Pancreas (tissue), 10 donors: ENCODE results near the gene MYH13. TPM values are rescaled to one million over a fixed set of nuclear protein-coding genes. Genes with fewer than 3 reads are reported as not detected.

Source experiments
- ATAC-seq, 4 donors: fragments of 200-7000 bp; cut with Tn5 transposase; one replicate each; pipeline versions ENCODE4 v1.8.0 to v1.9.1; 2020; ENCODE audit warnings: mild to moderate bottlenecking in 4 of 4, moderate library complexity in 4 of 4
- DNase-seq, 6 donors: peaks; one replicate each; pipeline ENCODE4 v3.0.0-alpha.2; 2020
- FAIRE-seq: peaks from 2 replicates; lab custom pipeline; 2012; peaks lifted over from hg19 to GRCh38; lab: Jason Lieb, UNC
- H3K27ac ChIP-seq, 4 donors: fragments of 200-600 bp; sonication (generic); 1 replicate in 3 of 4; 2 replicates in 1 of 4; pipeline versions ENCODE4 v1.5.0 to v1.8.0; 2020
- H3K27me3 ChIP-seq, 4 donors: fragments of 200-600 bp; one replicate each; pipeline ENCODE4 v1.8.0; 2021
- H3K36me3 ChIP-seq, 3 donors: fragments of 200-600 bp; sonication (generic) in 1 of 3; one replicate each; pipeline versions ENCODE4 v1.5.0 to v1.8.0; 2020 to 2021
- H3K4me1 ChIP-seq, 3 donors: fragments of 200-600 bp; one replicate each; pipeline ENCODE4 v1.8.0; 2021
- H3K4me3 ChIP-seq, 4 donors: fragments of 200-600 bp; sonication (generic) in 2 of 4; one replicate each; pipeline versions ENCODE4 v1.5.0 to v1.8.0; 2020 to 2021
- H3K9me3 ChIP-seq, 4 donors: fragments of 200-600 bp; one replicate each; pipeline ENCODE4 v1.8.0; 2021
- WGBS, 2 donors: extraction: QIAGEN DNeasy Blood & Tissue Kit; methylation state at CpG; one replicate each; pipeline ENCODE4 v1.1.7; 2013; 5-methylcytosine and 5-hydroxymethylcytosine counted together
- intact Hi-C, 3 donors: fragments of 100-400 bp; cut with DNase I; formaldehyde crosslinking; loops; one replicate each; pipeline versions ENCODE4 v1.11.1 to v1.14.2; 2022
- polyA plus RNA-seq, 2 donors: library from polyadenylated mRNA; stranded (reverse); fragments of 200-250 nt; gene quantifications; one replicate each; pipeline ENCODE4 v1.2.3, GENCODE V29; 2013
- total RNA-seq, 6 donors: library from RNA; stranded (reverse); fragmentation: NEBNext Ultra II Directional in 4 of 6; extraction: Animal tissue kit (Norgen Biotek cat#: 25700) in 4 of 6; gene quantifications; one replicate each; pipeline versions ENCODE4 v1.2.1 to v1.2.4, GENCODE V29; 2021 to 2023
- TF ChIP-seq, protein P1 (sequence below), 4 donors: fragments of 200-600 bp; sonication (generic) in 3 of 4; IDR thresholded peaks; one replicate each; pipeline versions ENCODE4 v1.5.0 to v1.8.0; 2021; ENCODE audit warnings: antibody characterized with exemption in 4 of 4
- donor health status: healthy with polysubstance abuse.
- donor health status: DM: no; HTN: no; CAD: no; lungs with moderate emphysema.
- donor health status: DM: no; HTN: no; CAD: no.
- donor health status: control.
- donor health status: control.
- donor health status: Bipolar disorder and iron deficiency.
- donor health status: DM: yes; HTN: yes; CAD: no.
- donor health status: DM: no; HTN: no; CAD: no.
- donor health status: DM: no; HTN: no; CAD: no.
- donor health status: DM: yes; HTN: yes; CAD: no.

MYH13 gene
- total and polyA plus RNA-seq, 8 donors: not detected

DNA sequence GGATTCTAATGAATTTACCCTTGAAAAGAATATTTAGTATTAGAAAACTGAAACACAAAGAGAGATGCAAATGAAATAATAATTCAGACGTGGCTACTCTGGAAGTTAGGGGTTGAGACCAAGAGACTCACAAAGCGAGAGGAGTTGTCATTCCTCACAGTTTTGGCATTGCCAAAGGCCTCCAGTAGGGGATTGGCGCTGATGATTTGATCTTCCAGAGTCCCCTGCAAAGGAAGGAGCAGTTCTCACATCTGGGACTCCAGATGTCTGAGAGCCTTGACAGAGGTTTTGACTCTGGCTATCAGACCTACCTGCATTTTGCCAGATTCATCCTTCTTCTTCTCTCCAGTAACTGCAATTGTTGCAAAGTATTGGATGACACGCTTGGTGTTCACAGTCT lies 42.4 kb upstream of the MYH13 start:
- no peak for DNase-seq
- H3K4me1 ChIP-seq: no peaks in the 10 kb centered on the region
- TF ChIP-seq, protein P1, sequence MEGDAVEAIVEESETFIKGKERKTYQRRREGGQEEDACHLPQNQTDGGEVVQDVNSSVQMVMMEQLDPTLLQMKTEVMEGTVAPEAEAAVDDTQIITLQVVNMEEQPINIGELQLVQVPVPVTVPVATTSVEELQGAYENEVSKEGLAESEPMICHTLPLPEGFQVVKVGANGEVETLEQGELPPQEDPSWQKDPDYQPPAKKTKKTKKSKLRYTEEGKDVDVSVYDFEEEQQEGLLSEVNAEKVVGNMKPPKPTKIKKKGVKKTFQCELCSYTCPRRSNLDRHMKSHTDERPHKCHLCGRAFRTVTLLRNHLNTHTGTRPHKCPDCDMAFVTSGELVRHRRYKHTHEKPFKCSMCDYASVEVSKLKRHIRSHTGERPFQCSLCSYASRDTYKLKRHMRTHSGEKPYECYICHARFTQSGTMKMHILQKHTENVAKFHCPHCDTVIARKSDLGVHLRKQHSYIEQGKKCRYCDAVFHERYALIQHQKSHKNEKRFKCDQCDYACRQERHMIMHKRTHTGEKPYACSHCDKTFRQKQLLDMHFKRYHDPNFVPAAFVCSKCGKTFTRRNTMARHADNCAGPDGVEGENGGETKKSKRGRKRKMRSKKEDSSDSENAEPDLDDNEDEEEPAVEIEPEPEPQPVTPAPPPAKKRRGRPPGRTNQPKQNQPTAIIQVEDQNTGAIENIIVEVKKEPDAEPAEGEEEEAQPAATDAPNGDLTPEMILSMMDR (IDR thresholded peaks at IDR 0.05): no peak
- H3K9me3 ChIP-seq: no peaks in the 10 kb centered on the region
- FAIRE-seq: no peak
- H3K27me3 ChIP-seq: no peaks in the 10 kb centered on the region
- no peak for ATAC-seq
- 65 to 68% methylated on average over 4 of the region's 4 CpGs for WGBS, 2 donors
- intact Hi-C loops: no loop called here
- H3K36me3 ChIP-seq: no peaks in the 10 kb centered on the region
- no peak overlapping the region for H3K27ac ChIP-seq
- no peak overlapping the region for H3K4me3 ChIP-seq

- H3K27ac ChIP-seq: no peak overlapping the region
- no peak for FAIRE-seq
- TF ChIP-seq, protein P1 (IDR thresholded peaks at IDR 0.05): no peak
- no peaks in the 10 kb centered on the region for H3K27me3 ChIP-seq
- no peak for ATAC-seq
- intact Hi-C loops: no loop called here
- DNase-seq: no peak
- H3K36me3 ChIP-seq: no peaks in the 10 kb centered on the region
- no peak overlapping the region for H3K4me3 ChIP-seq
- no peaks in the 10 kb centered on the region for H3K9me3 ChIP-seq
- no peaks in the 10 kb centered on the region for H3K4me1 ChIP-seq
Measured at GRCh38 chr17:10403589-10403988, 30.8 kb upstream of the MYH13 start.

DNA sequence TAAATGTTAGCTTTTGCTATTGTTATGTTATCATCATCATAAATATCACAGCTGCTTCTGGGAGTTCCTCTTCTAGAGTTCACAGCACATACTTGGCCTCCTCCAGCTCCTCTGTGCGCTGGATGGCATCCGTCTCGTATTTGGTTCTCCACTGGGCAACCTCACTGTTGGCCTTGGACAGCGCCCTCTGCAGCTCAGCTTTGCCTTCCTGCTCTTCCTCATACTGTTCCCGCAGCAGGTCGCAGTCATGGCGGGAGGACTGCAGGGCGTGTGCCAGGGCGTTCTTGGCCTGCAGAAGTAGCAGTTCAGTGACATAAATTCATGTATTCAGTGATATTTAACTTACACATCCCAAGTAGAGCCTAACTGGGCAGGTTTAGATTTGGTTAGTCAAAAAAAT lies 25.5 kb upstream of the MYH13 start:
- Histone ChIP-seq H3K4me1 (no peaks in the 10 kb centered on the region), H3K27me3 (no peaks in the 10 kb centered on the region), H3K9me3 (no peaks in the 10 kb centered on the region), H3K4me3 (no peak overlapping the region), H3K36me3 (no peaks in the 10 kb centered on the region), H3K27ac (no peak overlapping the region)
- 68 to 77% methylated on average over 9 of the region's 9 CpGs for WGBS, 2 donors
- DNase-seq (no peak), FAIRE-seq (no peak), ATAC-seq (no peak)
- TF ChIP-seq, protein P1 (IDR thresholded peaks at IDR 0.05): no peak
- intact Hi-C loops: no loop called here

GRCh38 chr17:10396524-10397163 lies 23.8 kb upstream of the MYH13 start:
- Histone ChIP-seq H3K36me3 (no peaks in the 10 kb centered on the region), H3K27ac (no peak overlapping the region), H3K4me3 (no peak overlapping the region), H3K9me3 (no peaks in the 10 kb centered on the region), H3K27me3 (no peaks in the 10 kb centered on the region), H3K4me1 (no peaks in the 10 kb centered on the region)
- intact Hi-C loops: no loop called here
- no peak for ATAC-seq
- 66 to 78% methylated on average over 14 of the region's 14 CpGs for WGBS, 2 donors
- FAIRE-seq: no peak
- no peak for DNase-seq
- TF ChIP-seq, protein P1 (IDR thresholded peaks at IDR 0.05): no peak

DNA sequence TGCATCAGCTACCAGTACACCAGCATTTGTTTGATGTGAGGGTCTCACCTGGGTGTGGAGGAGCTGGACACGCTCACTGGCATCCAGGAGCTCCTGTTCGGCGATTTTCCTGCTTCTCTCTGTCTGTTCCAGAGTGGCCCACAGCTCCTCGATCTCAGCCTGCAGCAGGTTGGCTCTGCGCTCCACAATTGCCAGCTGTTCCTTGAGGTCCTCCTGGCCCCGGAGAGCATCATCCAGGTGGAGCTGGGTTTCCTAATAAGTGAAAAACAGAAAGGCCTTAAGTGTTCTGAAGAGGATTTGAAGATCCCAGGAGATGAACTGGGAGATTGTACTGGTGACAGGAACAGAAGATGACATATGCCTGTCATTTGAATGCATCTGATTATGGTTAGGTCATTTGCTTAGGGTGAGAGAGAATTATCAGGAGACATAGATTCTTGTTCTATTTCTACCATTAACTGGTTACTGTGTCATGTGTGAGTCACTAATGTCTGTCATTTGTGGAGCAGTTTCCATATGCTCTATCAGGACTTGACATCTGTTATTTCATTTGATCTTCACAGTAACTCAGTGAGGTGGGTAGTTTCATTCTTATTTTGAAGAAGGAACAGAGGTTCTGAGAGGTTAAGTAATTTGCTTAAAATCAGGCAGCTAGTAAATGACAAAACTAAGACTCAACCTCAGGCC lies 21.5 kb upstream of the MYH13 start:
- DNase-seq (no peak), ATAC-seq (no peak), FAIRE-seq (no peak)
- Histone ChIP-seq H3K4me3 (no peak overlapping the region), H3K27ac (no peak overlapping the region), H3K27me3 (peaks cover 0 to 6% (median 0%) of the 10 kb centered on the region in 4 donors), H3K9me3 (no peaks in the 10 kb centered on the region), H3K36me3 (no peaks in the 10 kb centered on the region), H3K4me1 (no peaks in the 10 kb centered on the region)
- intact Hi-C loops: no loop called here
- TF ChIP-seq, protein P1 (IDR thresholded peaks at IDR 0.05): no peak
- WGBS, 2 donors: 70 to 78% methylated on average over 6 of the region's 6 CpGs
